NCI-H460 (cell line): ENCODE results near the gene TMEM39B. TPM values are rescaled to one million over a fixed set of nuclear protein-coding genes. Genes with fewer than 3 reads are reported as not detected.
"Not testable (repeated sequence)": the region's sequence is repeated elsewhere in the genome, so short reads cannot be mapped to it uniquely, and the experiment has no call there.

Experiments used
- DNase-seq: peaks from one replicate; pipeline ENCODE4 v3.0.0-alpha.2; 2016; ENCODE audit warnings: low read depth; ENCODE audit errors: extremely low read depth
- total RNA-seq: library from RNA; depleted of rRNA; stranded (reverse); fragments of >200 nt; shearing (Covaris generic); gene quantifications from 2 replicates; pipeline ENCODE4 v1.2.3, GENCODE V29; 2014

Gene TMEM39B
- total RNA-seq, 1 experiment from 2014 or later: 8.6 TPM

- peak; percentile 84 for DNase-seq
These were observed 6.3 kb upstream of the TMEM39B start for GRCh38 chr1:32066489-32066873.

GRCh38 chr1:32068957-32069588 is 3.7 kb upstream of the TMEM39B start:
- DNase-seq: no peak

- peak; percentile 28 for DNase-seq
These were observed 749 bp upstream of the TMEM39B start for GRCh38 chr1:32071758-32072621.

DNA sequence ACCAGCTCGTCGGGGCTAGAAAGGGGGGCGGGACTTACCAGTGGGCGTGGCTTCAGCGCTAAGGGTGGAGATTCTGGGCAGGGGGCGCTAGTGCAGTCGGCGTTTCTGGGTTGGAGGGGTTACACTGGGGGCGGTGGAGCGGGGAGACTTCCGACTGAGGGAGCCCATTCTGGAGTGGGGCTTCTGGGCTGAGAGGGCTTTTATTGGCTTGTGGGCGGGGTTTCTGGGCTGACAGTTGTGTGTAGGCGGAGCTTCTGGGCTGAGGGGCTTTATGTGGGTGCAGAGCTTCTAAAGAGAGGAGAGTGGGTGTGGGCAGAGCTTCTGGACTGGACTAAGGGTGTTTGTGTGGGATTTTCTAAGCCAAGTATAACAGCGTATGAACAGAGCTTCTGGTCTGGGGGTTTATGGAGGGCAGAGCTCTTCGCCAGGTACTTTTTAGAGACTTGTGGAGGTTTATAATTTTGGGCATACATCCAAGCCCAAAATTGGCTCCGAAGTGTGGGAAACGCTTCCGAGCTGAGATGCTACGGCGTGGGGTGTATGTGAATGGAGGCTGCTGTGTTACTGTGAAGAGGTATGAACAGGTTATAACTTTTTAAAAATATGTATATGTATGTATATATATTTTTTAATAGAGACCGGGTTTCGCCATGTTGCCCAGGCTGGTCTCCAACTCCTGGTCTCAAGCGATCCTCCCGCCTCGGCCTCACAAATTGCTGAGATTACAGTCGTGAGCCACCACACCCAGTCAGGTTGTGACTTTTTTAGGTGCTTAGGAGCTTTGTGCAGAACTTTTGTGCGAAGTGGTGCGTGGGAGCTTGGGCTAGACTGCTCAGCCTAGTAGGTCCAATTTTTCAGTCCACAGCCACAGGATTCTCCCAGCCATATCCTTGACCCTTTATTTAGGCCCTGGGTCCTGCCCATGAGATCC is 825 bp downstream of the TMEM39B start:
- no peak for DNase-seq

DNA sequence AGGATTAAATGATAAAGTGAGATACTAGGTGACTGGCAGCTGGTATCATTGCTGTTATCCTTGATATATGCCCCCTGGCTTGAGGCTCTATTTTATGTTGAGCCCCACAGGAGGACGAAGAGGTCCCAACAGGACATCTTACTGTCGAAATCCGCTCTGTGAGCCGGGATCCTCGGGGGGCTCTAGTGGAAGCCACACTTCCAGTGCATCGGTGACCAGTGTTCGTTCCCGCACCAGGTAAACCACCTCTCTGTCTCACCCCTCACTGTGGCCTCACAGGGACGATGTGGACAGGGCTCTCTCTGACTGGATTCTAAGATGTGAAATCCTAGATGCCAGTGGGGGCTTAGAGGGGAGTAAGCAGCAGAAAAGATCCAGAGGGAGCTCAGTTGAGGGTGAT is 2.1 kb downstream of the TMEM39B start:
- DNase-seq: no peak

DNA sequence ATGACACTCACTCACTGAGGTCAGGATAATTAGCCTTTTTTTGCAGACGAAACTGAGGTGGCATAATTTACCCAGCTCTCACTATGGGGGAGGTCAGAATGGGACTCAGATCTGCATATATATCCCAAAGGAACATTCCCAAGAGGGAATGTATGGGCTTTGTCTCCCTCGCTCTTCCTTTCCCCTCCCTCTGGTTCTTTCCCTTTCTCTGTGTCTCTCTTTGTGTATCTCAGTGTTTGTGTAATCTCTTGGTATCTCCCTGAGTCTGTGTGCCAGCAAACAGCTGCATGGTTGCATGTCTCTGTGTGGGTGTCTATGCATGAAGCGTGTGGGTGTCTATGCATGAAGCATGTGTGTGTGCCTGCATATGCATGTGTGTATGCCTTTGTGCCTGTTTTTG is 4.7 kb downstream of the TMEM39B start:
- no peak for DNase-seq

- no peak for DNase-seq
These were observed 9.3 kb downstream of the TMEM39B start for GRCh38 chr1:32082022-32082421.

- DNase-seq: not testable (repeated sequence)
These were observed 13.6 kb downstream of the TMEM39B start for GRCh38 chr1:32086381-32086780.

- DNase-seq: no peak
These were observed 18.4 kb downstream of the TMEM39B start for GRCh38 chr1:32091176-32091575.

- DNase-seq: no peak
These were observed 18.9 kb downstream of the TMEM39B start for GRCh38 chr1:32091591-32091990.

DNA sequence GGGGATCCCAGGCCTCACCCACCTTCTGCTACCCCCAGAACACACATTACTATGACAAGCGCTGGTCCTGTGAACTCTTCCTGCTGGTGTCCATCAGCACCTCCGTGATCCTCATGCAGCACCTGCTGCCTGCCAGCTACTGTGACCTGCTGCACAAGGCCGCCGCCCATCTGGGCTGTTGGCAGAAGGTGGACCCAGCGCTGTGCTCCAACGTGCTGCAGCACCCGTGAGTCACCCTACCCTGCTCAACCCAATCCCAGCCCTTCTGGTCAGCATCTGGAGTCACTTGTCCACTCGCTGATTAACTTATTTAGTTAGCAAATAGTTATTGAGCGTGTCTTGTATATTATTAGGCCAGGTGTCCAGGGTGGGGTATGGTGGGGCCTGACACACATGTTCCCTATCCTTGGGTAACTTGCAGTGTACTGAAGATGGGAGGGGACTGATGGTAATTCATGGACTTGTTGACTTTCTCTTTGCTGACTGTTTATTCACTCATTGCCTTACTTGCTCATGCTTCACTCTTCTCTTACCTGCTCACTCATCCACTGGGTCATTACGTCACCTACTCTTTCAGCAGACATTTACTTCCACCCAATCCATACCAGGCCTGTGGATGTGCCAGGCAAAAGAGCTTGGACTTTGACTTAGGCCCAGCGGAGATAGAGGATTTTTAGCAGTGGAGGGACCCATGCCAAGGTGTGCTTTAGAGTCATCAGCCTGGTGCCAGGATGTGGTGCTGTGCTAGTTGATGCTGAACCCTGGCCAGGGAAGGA is 22.2 kb downstream of the TMEM39B start:
- DNase-seq: no peak

GRCh38 chr1:32099426-32099825 is 26.7 kb downstream of the TMEM39B start:
- DNase-seq: no peak

DNA sequence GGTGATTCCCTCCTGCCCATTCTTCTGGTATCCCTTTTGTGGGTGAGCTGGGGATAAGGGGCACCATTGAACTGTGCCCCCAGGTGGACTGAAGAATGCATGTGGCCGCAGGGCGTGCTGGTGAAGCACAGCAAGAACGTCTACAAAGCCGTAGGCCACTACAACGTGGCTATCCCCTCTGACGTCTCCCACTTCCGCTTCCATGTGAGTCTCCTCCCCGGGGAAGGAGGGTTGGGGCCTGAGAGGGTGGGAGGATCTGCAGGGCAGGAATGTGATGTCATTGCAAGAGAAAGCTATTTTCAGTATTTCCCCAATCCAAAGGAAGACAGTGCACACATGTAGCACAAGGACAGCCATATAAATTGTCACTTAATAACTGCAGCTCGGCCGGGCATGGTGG is 27.6 kb downstream of the TMEM39B start:
- DNase-seq: no peak

DNA sequence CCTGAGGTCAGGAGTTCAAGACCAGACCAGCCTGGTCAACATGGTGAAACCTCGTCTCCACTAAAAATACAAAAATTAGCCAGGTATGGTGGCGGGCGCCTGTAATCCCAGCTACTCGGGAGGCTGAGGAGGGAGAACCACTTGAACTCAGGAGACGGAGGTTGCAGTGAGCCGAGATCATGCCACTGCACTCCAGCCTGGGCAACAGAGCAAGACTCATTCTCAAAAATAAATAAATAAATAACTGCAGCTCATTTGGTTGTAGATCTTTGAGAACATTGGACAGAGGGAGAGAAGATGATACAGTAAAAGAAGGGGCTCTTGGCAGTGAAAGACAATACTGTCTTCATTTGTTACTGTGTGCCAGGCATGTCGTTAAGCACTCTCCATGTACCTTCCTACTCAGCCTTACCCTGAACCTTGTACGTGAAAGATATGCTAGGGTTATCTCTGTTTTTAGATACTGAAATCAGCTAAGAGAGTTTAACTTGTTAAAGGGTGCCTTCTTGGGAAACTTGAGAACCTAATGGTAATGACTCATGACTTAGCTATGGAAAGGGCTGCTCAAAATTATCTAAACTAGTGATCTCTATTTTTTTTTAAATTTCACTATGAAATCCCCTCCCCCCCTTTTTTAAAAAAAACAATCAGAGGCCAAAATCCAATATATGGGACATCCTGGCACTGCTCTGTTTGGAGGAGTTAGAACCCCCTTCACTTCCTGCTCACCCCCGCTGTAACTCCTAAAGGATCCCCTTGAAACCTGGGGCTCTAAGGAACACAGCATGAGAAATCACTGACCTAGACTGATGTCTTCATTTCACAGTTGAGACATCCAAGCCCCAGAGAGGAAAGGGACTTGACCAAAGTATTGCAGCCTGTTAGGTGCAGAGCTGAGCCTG is 28.3 kb downstream of the TMEM39B start:
- no peak for DNase-seq

DNA sequence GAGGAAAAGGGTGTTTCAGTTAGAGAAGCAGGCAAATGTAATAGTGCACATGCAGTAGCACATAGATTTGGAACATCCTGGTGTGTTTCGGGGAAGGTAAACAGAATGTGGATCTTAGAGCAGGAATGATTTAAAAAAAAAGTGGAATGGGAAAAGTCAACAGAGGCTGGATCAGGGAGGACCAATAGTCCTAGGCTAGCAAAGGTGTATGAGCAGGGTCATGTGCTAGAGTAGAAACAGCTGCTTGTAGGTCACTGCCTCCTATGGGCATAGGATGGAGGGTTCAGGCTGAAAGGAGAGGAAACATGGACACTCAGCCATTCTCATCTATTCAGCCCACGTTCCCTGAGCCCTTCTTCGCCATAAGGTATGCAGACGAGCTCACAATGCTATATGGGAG is 31.4 kb downstream of the TMEM39B start:
- no peak for DNase-seq

GRCh38 chr1:32105338-32105737 is 32.6 kb downstream of the TMEM39B start:
- DNase-seq: no peak

- DNase-seq: no peak
These were observed 34.0 kb downstream of the TMEM39B start for GRCh38 chr1:32106663-32107275.

- DNase-seq: peak; percentile 91
These were observed 35.3 kb downstream of the TMEM39B start, which contains the start of gene KPNA6 for GRCh38 chr1:32107742-32108661. KPNA6 (plus strand) TSS chr1:32108056; CDS start chr1:32108131, 75 bp downstream.
